HG03064 (cell line): ENCODE results near the gene DNAH10.
"Not testable (repeated sequence)": the region's sequence is repeated elsewhere in the genome, so short reads cannot be mapped to it uniquely, and the experiment has no call there.

Experiments
- ATAC-seq: cut with Tn5 transposase; IDR thresholded peaks from one replicate; pipeline ENCODE4 v1.9.1; 2021; ENCODE audit warnings: low read depth; ENCODE audit not compliant: unreplicated experiment

The DNAH10 gene

DNA sequence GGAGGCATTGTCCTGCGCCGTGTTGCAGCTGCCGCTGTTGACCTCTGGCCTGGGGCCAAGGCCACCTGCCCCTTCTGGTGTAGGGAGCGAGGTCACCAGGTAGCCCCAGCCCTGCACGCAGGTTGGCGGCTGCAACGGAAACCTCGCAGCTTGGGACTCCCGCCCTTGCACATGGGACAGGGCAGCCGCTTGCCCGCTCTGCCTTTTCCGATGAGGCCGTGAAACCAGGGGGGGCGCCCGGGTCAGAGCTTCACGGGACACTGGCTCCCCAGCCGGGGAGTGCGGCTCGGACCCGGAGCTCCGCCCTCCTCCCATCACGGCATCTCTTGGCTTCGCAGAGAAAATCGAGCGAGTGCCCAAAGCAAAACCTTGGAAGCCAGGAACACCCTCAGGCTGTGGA, 25.4 kb downstream of the DNAH10 start:
- ATAC-seq = no peak

GRCh38 chr12:123788541-123788940, 26.4 kb downstream of the DNAH10 start:
- ATAC-seq = no peak

GRCh38 chr12:123789422-123789821, 27.3 kb downstream of the DNAH10 start:
- not testable (repeated sequence) for ATAC-seq

- ATAC-seq = no peak
Observed at GRCh38 chr12:123790905-123791467, 28.9 kb downstream of the DNAH10 start.

GRCh38 chr12:123794027-123794426, 31.9 kb downstream of the DNAH10 start:
- ATAC-seq = no peak

DNA sequence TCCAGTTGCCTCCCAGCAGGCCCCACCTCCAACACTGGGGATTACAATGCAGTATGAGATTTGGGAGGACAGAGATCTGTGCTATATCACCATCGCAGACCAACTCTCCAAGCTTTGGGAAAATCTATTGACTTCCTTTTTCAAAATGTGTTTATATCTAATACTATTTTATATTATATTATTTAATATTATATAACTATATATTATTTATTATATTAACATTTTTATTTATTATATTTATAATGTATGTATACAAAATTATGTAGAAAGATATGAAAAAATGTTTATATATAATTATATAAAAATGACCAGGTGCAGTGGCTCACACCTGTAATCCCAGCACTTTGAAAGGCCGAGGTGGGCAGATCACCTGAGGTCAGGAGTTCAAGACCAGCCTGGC, 36.4 kb downstream of the DNAH10 start:
- no peak for ATAC-seq

GRCh38 chr12:123799227-123799626, 37.1 kb downstream of the DNAH10 start:
- ATAC-seq = no peak

DNA sequence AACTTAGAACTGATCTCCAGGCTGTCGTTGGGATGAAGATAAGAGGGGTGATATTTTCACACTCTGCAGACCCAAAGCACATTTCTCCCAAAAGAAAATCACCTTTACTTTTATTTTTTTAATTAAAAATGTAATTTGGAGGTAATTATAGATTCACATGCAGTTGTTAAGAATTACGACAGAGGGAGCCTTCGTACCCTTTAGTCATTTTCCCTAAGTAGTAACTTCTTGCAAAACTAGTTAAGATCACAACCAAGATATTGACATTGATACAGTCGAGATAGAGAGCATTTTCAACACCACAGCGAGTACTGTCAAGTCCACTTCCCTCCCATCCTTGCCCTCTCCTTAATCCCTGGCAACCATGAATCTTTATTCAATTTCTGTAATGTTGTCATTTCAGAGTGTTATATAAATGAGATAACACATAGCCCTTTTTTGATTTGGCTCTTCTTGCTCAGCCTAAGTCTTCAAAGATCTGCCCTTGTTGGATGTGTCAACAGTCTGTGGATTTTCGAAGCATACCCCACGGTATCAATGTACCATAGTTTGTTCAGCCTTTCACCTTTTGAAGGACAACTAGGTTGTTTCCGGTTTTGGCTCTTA, 39.6 kb downstream of the DNAH10 start:
- ATAC-seq = no peak

DNA sequence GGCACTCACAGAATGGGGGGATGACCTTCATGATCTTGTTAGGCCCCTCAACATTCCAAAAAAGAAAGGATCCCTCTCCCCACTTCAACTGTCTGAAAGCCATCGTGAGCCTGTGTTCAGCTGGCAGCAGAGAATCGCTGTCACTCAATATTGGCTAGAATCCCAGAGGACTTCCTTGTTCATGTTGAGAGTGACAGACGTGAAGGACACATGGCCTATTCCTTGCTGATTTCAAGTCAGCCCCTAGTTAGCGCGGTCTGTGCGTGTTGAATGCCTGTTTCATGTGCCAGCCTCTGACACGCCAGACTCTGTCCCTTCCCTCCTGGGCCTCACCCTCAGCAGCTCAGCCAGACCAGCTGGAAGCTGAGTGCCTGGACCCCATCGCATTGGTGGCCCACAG, 43.1 kb downstream of the DNAH10 start:
- ATAC-seq = no peak

GRCh38 chr12:123807002-123807401, 44.9 kb downstream of the DNAH10 start:
- no peak for ATAC-seq

DNA sequence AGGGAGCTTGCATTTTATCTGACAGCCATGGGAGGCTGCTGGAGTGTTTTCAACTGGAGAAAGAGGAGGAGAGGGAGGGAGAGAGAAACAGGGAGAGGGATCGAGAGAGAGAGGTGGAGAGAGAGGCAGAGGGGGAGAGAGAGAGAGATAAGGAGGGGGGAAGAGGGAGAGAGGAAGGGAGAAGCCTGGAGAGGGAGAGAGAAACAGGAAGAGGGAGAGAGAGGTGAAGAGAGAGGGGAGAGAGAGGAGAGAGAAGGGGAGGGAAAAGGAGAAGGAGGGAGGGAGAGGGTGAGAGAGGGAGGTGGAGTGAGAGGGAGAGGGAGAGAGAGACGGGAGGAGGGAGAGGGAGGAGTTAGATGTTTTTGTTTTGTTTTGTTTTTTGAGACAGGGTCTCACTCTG, 45.6 kb downstream of the DNAH10 start:
- ATAC-seq = no peak

- no peak for ATAC-seq
Observed at GRCh38 chr12:123808167-123808566, 46.1 kb downstream of the DNAH10 start.

- no peak for ATAC-seq
Observed at GRCh38 chr12:123813349-123813748, 51.2 kb downstream of the DNAH10 start.

DNA sequence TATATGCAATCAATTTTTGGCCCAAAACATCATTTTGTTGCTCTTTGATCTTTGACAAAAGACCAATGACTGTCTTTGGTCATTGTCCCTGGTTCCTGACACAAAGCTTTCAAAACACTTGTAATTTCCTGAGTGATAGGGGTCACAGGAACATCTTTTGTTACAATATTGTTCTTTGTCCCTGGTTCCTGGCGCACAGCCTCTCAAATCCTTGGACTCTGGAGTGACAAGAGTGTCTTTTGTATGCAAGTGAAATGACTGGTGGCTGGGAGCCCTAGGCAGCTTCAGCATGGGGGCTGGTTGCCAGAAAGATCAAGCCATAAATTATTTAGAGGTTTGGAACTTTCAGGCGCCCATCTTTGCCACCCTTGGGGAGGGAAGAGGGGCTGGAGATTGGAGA, 53.9 kb downstream of the DNAH10 start:
- ATAC-seq = no peak

- ATAC-seq = no peak
Observed at GRCh38 chr12:123816896-123817537, 54.9 kb downstream of the DNAH10 start.

- no peak for ATAC-seq
Observed at GRCh38 chr12:123822804-123823203, 60.7 kb downstream of the DNAH10 start.

DNA sequence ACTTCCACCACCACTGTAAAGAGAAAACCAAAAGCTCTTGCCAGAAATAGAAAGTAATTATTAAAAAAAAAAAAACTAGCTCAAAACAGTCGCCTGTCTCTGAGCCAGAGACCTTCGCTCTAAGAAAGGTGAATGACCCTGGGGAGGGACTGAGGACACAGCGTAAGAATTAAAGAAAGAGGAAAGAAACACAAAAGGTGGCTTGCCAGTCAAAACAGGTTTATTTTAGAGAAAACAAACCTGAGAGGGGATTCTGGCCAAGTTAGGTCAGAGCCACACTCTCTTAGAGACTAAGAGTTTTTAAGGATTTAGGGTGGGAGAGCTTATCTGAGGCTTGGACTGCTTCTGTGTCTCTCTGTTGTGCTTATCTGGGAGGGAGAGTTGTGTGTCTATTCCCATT, 66.0 kb downstream of the DNAH10 start:
- no peak for ATAC-seq

GRCh38 chr12:123828854-123829547, 66.9 kb downstream of the DNAH10 start:
- ATAC-seq = no peak

GRCh38 chr12:123829561-123829960, 67.5 kb downstream of the DNAH10 start:
- no peak for ATAC-seq

- ATAC-seq = no peak
Observed at GRCh38 chr12:123830675-123831074, 68.6 kb downstream of the DNAH10 start.

DNA sequence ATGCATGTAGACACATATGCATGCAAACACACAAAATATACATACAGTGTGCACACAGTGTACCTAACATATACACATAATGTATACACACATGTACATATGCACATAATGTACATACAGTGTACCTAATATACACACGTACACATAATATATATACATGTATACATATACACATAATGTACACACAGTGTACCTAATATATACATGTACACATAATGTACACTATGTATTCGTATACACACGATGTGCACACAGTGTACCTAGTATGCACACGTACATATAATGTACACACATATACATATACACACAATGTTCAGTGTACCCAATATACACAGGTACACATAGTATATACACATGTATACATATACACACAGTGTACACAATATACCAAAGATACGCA, 70.0 kb downstream of the DNAH10 start:
- no peak for ATAC-seq

- no peak for ATAC-seq
Observed at GRCh38 chr12:123833830-123834229, 71.7 kb downstream of the DNAH10 start.
